OCI-M2 (cell line): ENCODE results near the gene TBX21.
A peak's percentile ranks its signal among the peaks of the same experiment; 100 is the strongest.
"Not testable (repeated sequence)": the region's sequence is repeated elsewhere in the genome, so short reads cannot be mapped to it uniquely, and the experiment has no call there.

Experiments
- DNase-seq: peaks from one replicate; lab custom pipeline; 2025; ENCODE audit not compliant: unreplicated experiment; lab: John Stamatoyannopoulos, UW

Gene TBX21

GRCh38 chr17:47762728-47763127 lies 29.7 kb downstream of the TBX21 start:
- DNase-seq, result no peak

- DNase-seq, result no peak
Measured at GRCh38 chr17:47763913-47764582, 31.0 kb downstream of the TBX21 start.

GRCh38 chr17:47773649-47774048 lies 40.6 kb downstream of the TBX21 start:
- DNase-seq, result not testable (repeated sequence)

GRCh38 chr17:47774331-47774730 lies 41.3 kb downstream of the TBX21 start:
- no peak for DNase-seq

- no peak for DNase-seq
Measured at GRCh38 chr17:47774987-47775580, 42.0 kb downstream of the TBX21 start.

- no peak for DNase-seq
Measured at GRCh38 chr17:47776330-47777197, 43.5 kb downstream of the TBX21 start.

- no peak for DNase-seq
Measured at GRCh38 chr17:47778184-47778635, 45.2 kb downstream of the TBX21 start.

- no peak for DNase-seq
Measured at GRCh38 chr17:47781397-47781796, 48.4 kb downstream of the TBX21 start.

- peak; percentile 12 for DNase-seq
Measured at GRCh38 chr17:47785538-47786123, 52.6 kb downstream of the TBX21 start.

- no peak for DNase-seq
Measured at GRCh38 chr17:47789611-47790561, 56.9 kb downstream of the TBX21 start.

- DNase-seq, result no peak
Measured at GRCh38 chr17:47791025-47791424, 58.0 kb downstream of the TBX21 start.

GRCh38 chr17:47792457-47792856 lies 59.4 kb downstream of the TBX21 start:
- DNase-seq, result no peak

- DNase-seq, result no peak
Measured at GRCh38 chr17:47792979-47793378, 59.9 kb downstream of the TBX21 start.
